Adrenal gland (tissue), 5 donors: ENCODE measurements around the gene FHIT.
"Not testable (repeated sequence)": the region's sequence is repeated elsewhere in the genome, so short reads cannot be mapped to it uniquely, and the experiment has no call there.

Experiments
- CTCF ChIP-seq, 6 experiments: fragments of 450-650 bp in 4 of 6; fragments of 200-600 bp in 2 of 6; sonication (generic) in 1 of 6; IDR thresholded peaks; 1 replicate in 5 of 6; 2 replicates in 1 of 6; pipeline versions ENCODE4 v1.5.1 to v1.8.0; 2016 to 2021; ENCODE audit warnings: antibody characterized with exemption in 6 of 6, mild to moderate bottlenecking in 2 of 6, moderate library complexity in 1 of 6
- POLR2A ChIP-seq, 2 donors: fragments of 450-650 bp; IDR thresholded peaks; one replicate each; pipeline ENCODE4 v1.6.1; 2017; ENCODE audit warnings: antibody characterized with exemption in 2 of 2, mild to moderate bottlenecking in 2 of 2, moderate library complexity in 1 of 2
- donor health status: DM: no; HTN: no; CAD: no.

GRCh38 chr3:60987191-60987590 is 264.1 kb downstream of the FHIT start:
- not testable (repeated sequence) for TF ChIP-seq CTCF, POLR2A (IDR thresholded peaks at IDR 0.05)
